HG03095 (cell line): ENCODE data around the gene FAT4.
A peak's percentile ranks its signal among the peaks of the same experiment; 100 is the strongest.

Experiments
- ATAC-seq: cut with Tn5 transposase; IDR thresholded peaks from one replicate; pipeline ENCODE4 v1.9.1; 2021; ENCODE audit warnings: moderate library complexity; ENCODE audit not compliant: unreplicated experiment

Gene FAT4

GRCh38 chr4:125314676-125315575, at the start of gene FAT4:
Gene FAT4 (plus strand): TSS chr4:125314955. CDS start chr4:125316412, 1,457 bp downstream.
- peak; percentile 49 for ATAC-seq

GRCh38 chr4:125265846-125266245, 48.9 kb upstream of the FAT4 start:
- ATAC-seq, result no peak

- no peak for ATAC-seq
Observed at GRCh38 chr4:125266901-125267604, 47.7 kb upstream of the FAT4 start.

- no peak for ATAC-seq
Observed at GRCh38 chr4:125267630-125268029, 47.1 kb upstream of the FAT4 start.

- ATAC-seq, result no peak
Observed at GRCh38 chr4:125268068-125268755, 46.5 kb upstream of the FAT4 start.

GRCh38 chr4:125276811-125277210, 37.9 kb upstream of the FAT4 start:
- no peak for ATAC-seq

GRCh38 chr4:125277790-125278189, 37.0 kb upstream of the FAT4 start:
- ATAC-seq, result no peak

- no peak for ATAC-seq
Observed at GRCh38 chr4:125280892-125281403, 33.8 kb upstream of the FAT4 start.

GRCh38 chr4:125283707-125284279, 31.0 kb upstream of the FAT4 start:
- ATAC-seq, result no peak

- ATAC-seq, result no peak
Observed at GRCh38 chr4:125297116-125297515, 17.6 kb upstream of the FAT4 start.

GRCh38 chr4:125303058-125303457, 11.7 kb upstream of the FAT4 start:
- no peak for ATAC-seq

GRCh38 chr4:125303821-125304220, 10.9 kb upstream of the FAT4 start:
- ATAC-seq, result no peak

GRCh38 chr4:125306112-125306511, 8.6 kb upstream of the FAT4 start:
- ATAC-seq, result no peak

- no peak for ATAC-seq
Observed at GRCh38 chr4:125306533-125306932, 8.2 kb upstream of the FAT4 start.

GRCh38 chr4:125311503-125311902, 3.3 kb upstream of the FAT4 start:
- ATAC-seq, result no peak

- peak; percentile 55 for ATAC-seq
Observed at GRCh38 chr4:125313497-125313896, 1.3 kb upstream of the FAT4 start.

GRCh38 chr4:125313989-125314667, 627 bp upstream of the FAT4 start:
- ATAC-seq, result no peak

- ATAC-seq, result peak; percentile 10
Observed at GRCh38 chr4:125315576-125316400, 1.0 kb downstream of the FAT4 start.

GRCh38 chr4:125316401-125316790, 1.6 kb downstream of the FAT4 start:
- ATAC-seq, result no peak
